Dendritic cell treated with granulocyte-macrophage colony-stimulating factor and Interleukin-4, amounts not matched to agents 40 ng/mL and 50 ng/mL, for 4 days (primary cell): ENCODE measurements around the gene NDUFS8.

ENCODE experiments used
- H3K27ac Mint-ChIP-seq: one replicate; pipeline ENCODE4 v1.8.0; 2022; ENCODE audit warnings: mild to moderate bottlenecking, mixed read lengths
- H3K27me3 Mint-ChIP-seq: one replicate; pipeline ENCODE4 v1.8.0; 2022; ENCODE audit warnings: mild to moderate bottlenecking, mixed read lengths
- H3K36me3 Mint-ChIP-seq: one replicate; pipeline ENCODE4 v1.8.0; 2022; ENCODE audit warnings: low read depth, mixed read lengths
- H3K4me1 Mint-ChIP-seq: one replicate; pipeline ENCODE4 v1.8.0; 2022; ENCODE audit warnings: low read depth, mixed read lengths
- H3K4me3 Mint-ChIP-seq: one replicate; pipeline ENCODE4 v1.8.0; 2022; ENCODE audit warnings: mild to moderate bottlenecking, moderate library complexity, mixed read lengths
- H3K9me3 Mint-ChIP-seq: one replicate; pipeline ENCODE4 v1.8.0; 2022; ENCODE audit warnings: mixed read lengths
- intact Hi-C: fragments of 100-400 bp; cut with micrococcal nuclease; formaldehyde crosslinking; loops from one replicate; pipeline ENCODE4 v1.15.0; 2022

NDUFS8 gene

GRCh38 chr11:68028802-68029545 lies 1.5 kb upstream of the NDUFS8 start:
- Mint-ChIP-seq H3K9me3 (no peaks in the 10 kb centered on the region), H3K27ac (peak overlapping the region; percentile 93)

GRCh38 chr11:68031144-68031464 lies 623 bp downstream of the NDUFS8 start:
- Mint-ChIP-seq H3K9me3 (no peaks in the 10 kb centered on the region), H3K4me3 (peak overlapping the region; percentile 77), H3K27ac (peak overlapping the region; percentile 93), H3K27me3 (no peaks in the 10 kb centered on the region), H3K36me3 (peaks cover 85% of the 10 kb centered on the region), H3K4me1 (peaks cover 61% of the 10 kb centered on the region)
- intact Hi-C loops, result loop anchor here (10.0 kb wide), 1 partner anchor 84 kb away; no protein-coding TSS in a partner anchor

More at GRCh38 chr11:68028802-68029545, 1.5 kb upstream of the NDUFS8 start:
- H3K4me3 Mint-ChIP-seq, result peak overlapping the region; percentile 53
- no peaks in the 10 kb centered on the region for H3K27me3 Mint-ChIP-seq
- H3K36me3 Mint-ChIP-seq, result peaks cover 86% of the 10 kb centered on the region
- intact Hi-C loops, result no loop called here
- peaks cover 47% of the 10 kb centered on the region for H3K4me1 Mint-ChIP-seq

GRCh38 chr11:68032003-68032402 lies 1.5 kb downstream of the NDUFS8 start:
- peak overlapping the region; percentile 77 for H3K4me3 Mint-ChIP-seq
- H3K27ac Mint-ChIP-seq, result peak overlapping the region; percentile 93
- H3K36me3 Mint-ChIP-seq, result peaks cover 84% of the 10 kb centered on the region
- no peaks in the 10 kb centered on the region for H3K9me3 Mint-ChIP-seq
- intact Hi-C loops, result loop anchor here (10.0 kb wide), 1 partner anchor 83 kb away; no protein-coding TSS in a partner anchor
- H3K27me3 Mint-ChIP-seq, result no peaks in the 10 kb centered on the region
- H3K4me1 Mint-ChIP-seq, result peaks cover 68% of the 10 kb centered on the region

- Mint-ChIP-seq H3K4me3 (no peak overlapping the region), H3K4me1 (peaks cover 70% of the 10 kb centered on the region), H3K36me3 (peaks cover 73% of the 10 kb centered on the region), H3K27me3 (no peaks in the 10 kb centered on the region), H3K27ac (peak overlapping the region; percentile 15), H3K9me3 (no peaks in the 10 kb centered on the region)
- intact Hi-C loops, result loop anchor here (10.0 kb wide), 1 partner anchor 82 kb away; no protein-coding TSS in a partner anchor
These were observed 2.7 kb downstream of the NDUFS8 start for GRCh38 chr11:68032997-68033707.

GRCh38 chr11:68033708-68034045 lies 3.2 kb downstream of the NDUFS8 start:
- Mint-ChIP-seq H3K27me3 (no peaks in the 10 kb centered on the region), H3K27ac (peak overlapping the region; percentile 15), H3K4me1 (peaks cover 73% of the 10 kb centered on the region), H3K9me3 (no peaks in the 10 kb centered on the region), H3K36me3 (peaks cover 69% of the 10 kb centered on the region), H3K4me3 (no peak overlapping the region)
- intact Hi-C loops, result loop anchor here (10.0 kb wide), 1 partner anchor 81 kb away; no protein-coding TSS in a partner anchor

GRCh38 chr11:68035266-68035876 lies 4.9 kb downstream of the NDUFS8 start:
- no peaks in the 10 kb centered on the region for H3K9me3 Mint-ChIP-seq
- peaks cover 77% of the 10 kb centered on the region for H3K36me3 Mint-ChIP-seq
- peak overlapping the region; percentile 97 for H3K27ac Mint-ChIP-seq
- no peak overlapping the region for H3K4me3 Mint-ChIP-seq
- intact Hi-C loops, result loop anchor here (5.0 to 10.0 kb wide), 2 partner anchors 38 to 79 kb away; no protein-coding TSS in a partner anchor
- H3K4me1 Mint-ChIP-seq, result peaks cover 70% of the 10 kb centered on the region
- H3K27me3 Mint-ChIP-seq, result no peaks in the 10 kb centered on the region

- Mint-ChIP-seq H3K36me3 (peaks cover 78% of the 10 kb centered on the region), H3K4me1 (peaks cover 76% of the 10 kb centered on the region), H3K4me3 (peak overlapping the region; percentile 63), H3K9me3 (no peaks in the 10 kb centered on the region), H3K27me3 (no peaks in the 10 kb centered on the region), H3K27ac (peak overlapping the region; percentile 97)
- intact Hi-C loops, result loop anchor here (5.0 to 10.0 kb wide), 2 partner anchors 39 to 79 kb away; no protein-coding TSS in a partner anchor
These were observed 5.7 kb downstream of the NDUFS8 start for GRCh38 chr11:68036141-68036716.

- intact Hi-C loops, result loop anchor here (5.0 to 10.0 kb wide), 2 partner anchors 39 to 78 kb away; no protein-coding TSS in a partner anchor
- Mint-ChIP-seq H3K27me3 (no peaks in the 10 kb centered on the region), H3K4me3 (peak overlapping the region; percentile 63), H3K9me3 (no peaks in the 10 kb centered on the region), H3K27ac (peak overlapping the region; percentile 97), H3K4me1 (peaks cover 76% of the 10 kb centered on the region), H3K36me3 (peaks cover 79% of the 10 kb centered on the region)
These were observed 6.3 kb downstream of the NDUFS8 start for GRCh38 chr11:68036717-68037239.

GRCh38 chr11:68037411-68038225 lies 7.1 kb downstream of the NDUFS8 start:
- H3K4me1 Mint-ChIP-seq, result peaks cover 76% of the 10 kb centered on the region
- intact Hi-C loops, result loop anchor here (5.0 to 10.0 kb wide), 2 partner anchors 40 to 77 kb away; no protein-coding TSS in a partner anchor
- H3K4me3 Mint-ChIP-seq, result peak overlapping the region; percentile 63
- no peaks in the 10 kb centered on the region for H3K27me3 Mint-ChIP-seq
- no peaks in the 10 kb centered on the region for H3K9me3 Mint-ChIP-seq
- H3K36me3 Mint-ChIP-seq, result peaks cover 81% of the 10 kb centered on the region
- peak overlapping the region; percentile 97 for H3K27ac Mint-ChIP-seq

GRCh38 chr11:68038226-68038717 lies 7.8 kb downstream of the NDUFS8 start:
- Mint-ChIP-seq H3K9me3 (no peaks in the 10 kb centered on the region), H3K27me3 (no peaks in the 10 kb centered on the region), H3K4me3 (peak overlapping the region; percentile 93), H3K36me3 (peaks cover 81% of the 10 kb centered on the region), H3K27ac (peak overlapping the region; percentile 97), H3K4me1 (peaks cover 78% of the 10 kb centered on the region)
- intact Hi-C loops, result loop anchor here (5.0 to 10.0 kb wide), 2 partner anchors 41 to 77 kb away; no protein-coding TSS in a partner anchor

- intact Hi-C loops, result loop anchor here (5.0 to 10.0 kb wide), 2 partner anchors 42 to 76 kb away; no protein-coding TSS in a partner anchor
- H3K9me3 Mint-ChIP-seq, result no peaks in the 10 kb centered on the region
- H3K4me1 Mint-ChIP-seq, result peaks cover 73% of the 10 kb centered on the region
These were observed 8.4 kb downstream of the NDUFS8 start, which contains the start of gene TCIRG1 for GRCh38 chr11:68038718-68039525. TCIRG1 (plus strand) TSS chr11:68039025; CDS start chr11:68041272, 2,247 bp downstream.

More at GRCh38 chr11:68038718-68039525, 8.4 kb downstream of the NDUFS8 start, which contains the start of gene TCIRG1:
- Mint-ChIP-seq H3K27me3 (no peaks in the 10 kb centered on the region), H3K27ac (peak within 1 kb of the TSS; percentile 97), H3K4me3 (peak within 1 kb of the TSS; percentile 93), H3K36me3 (peaks cover 81% of the 10 kb centered on the region)
